Pancreas (tissue), 10 donors: ENCODE results near the gene FARP1. TPM values are rescaled to one million over a fixed set of nuclear protein-coding genes. Genes with fewer than 3 reads are reported as not detected.

Experiments used
- ATAC-seq, 4 donors: fragments of 200-7000 bp; cut with Tn5 transposase; one replicate each; pipeline versions ENCODE4 v1.8.0 to v1.9.1; 2020; ENCODE audit warnings: mild to moderate bottlenecking in 4 of 4, moderate library complexity in 4 of 4
- DNase-seq, 6 donors: peaks; one replicate each; pipeline ENCODE4 v3.0.0-alpha.2; 2020
- FAIRE-seq: peaks from 2 replicates; lab custom pipeline; 2012; peaks lifted over from hg19 to GRCh38; lab: Jason Lieb, UNC
- H3K27ac ChIP-seq, 4 donors: fragments of 200-600 bp; sonication (generic); 1 replicate in 3 of 4; 2 replicates in 1 of 4; pipeline versions ENCODE4 v1.5.0 to v1.8.0; 2020
- H3K27me3 ChIP-seq, 4 donors: fragments of 200-600 bp; one replicate each; pipeline ENCODE4 v1.8.0; 2021
- H3K36me3 ChIP-seq, 3 donors: fragments of 200-600 bp; sonication (generic) in 1 of 3; one replicate each; pipeline versions ENCODE4 v1.5.0 to v1.8.0; 2020 to 2021
- H3K4me1 ChIP-seq, 3 donors: fragments of 200-600 bp; one replicate each; pipeline ENCODE4 v1.8.0; 2021
- H3K4me3 ChIP-seq, 4 donors: fragments of 200-600 bp; sonication (generic) in 2 of 4; one replicate each; pipeline versions ENCODE4 v1.5.0 to v1.8.0; 2020 to 2021
- H3K9me3 ChIP-seq, 4 donors: fragments of 200-600 bp; one replicate each; pipeline ENCODE4 v1.8.0; 2021
- WGBS, 2 donors: extraction: QIAGEN DNeasy Blood & Tissue Kit; methylation state at CpG; one replicate each; pipeline ENCODE4 v1.1.7; 2013; 5-methylcytosine and 5-hydroxymethylcytosine counted together
- intact Hi-C, 3 donors: fragments of 100-400 bp; cut with DNase I; formaldehyde crosslinking; loops; one replicate each; pipeline versions ENCODE4 v1.11.1 to v1.14.2; 2022
- polyA plus RNA-seq, 2 donors: library from polyadenylated mRNA; stranded (reverse); fragments of 200-250 nt; gene quantifications; one replicate each; pipeline ENCODE4 v1.2.3, GENCODE V29; 2013
- total RNA-seq, 6 donors: library from RNA; stranded (reverse); fragmentation: NEBNext Ultra II Directional in 4 of 6; extraction: Animal tissue kit (Norgen Biotek cat#: 25700) in 4 of 6; gene quantifications; one replicate each; pipeline versions ENCODE4 v1.2.1 to v1.2.4, GENCODE V29; 2021 to 2023
- TF ChIP-seq, protein P1 (sequence below), 4 donors: fragments of 200-600 bp; sonication (generic) in 3 of 4; IDR thresholded peaks; one replicate each; pipeline versions ENCODE4 v1.5.0 to v1.8.0; 2021; ENCODE audit warnings: antibody characterized with exemption in 4 of 4
- donor health status: healthy with polysubstance abuse.
- donor health status: DM: no; HTN: no; CAD: no; lungs with moderate emphysema.
- donor health status: DM: no; HTN: no; CAD: no.
- donor health status: control.
- donor health status: control.
- donor health status: Bipolar disorder and iron deficiency.
- donor health status: DM: yes; HTN: yes; CAD: no.
- donor health status: DM: no; HTN: no; CAD: no.
- donor health status: DM: no; HTN: no; CAD: no.
- donor health status: DM: yes; HTN: yes; CAD: no.

The FARP1 gene
- total and polyA plus RNA-seq, 8 donors = 30.8 to 95.1 (median 56.0) TPM

DNA sequence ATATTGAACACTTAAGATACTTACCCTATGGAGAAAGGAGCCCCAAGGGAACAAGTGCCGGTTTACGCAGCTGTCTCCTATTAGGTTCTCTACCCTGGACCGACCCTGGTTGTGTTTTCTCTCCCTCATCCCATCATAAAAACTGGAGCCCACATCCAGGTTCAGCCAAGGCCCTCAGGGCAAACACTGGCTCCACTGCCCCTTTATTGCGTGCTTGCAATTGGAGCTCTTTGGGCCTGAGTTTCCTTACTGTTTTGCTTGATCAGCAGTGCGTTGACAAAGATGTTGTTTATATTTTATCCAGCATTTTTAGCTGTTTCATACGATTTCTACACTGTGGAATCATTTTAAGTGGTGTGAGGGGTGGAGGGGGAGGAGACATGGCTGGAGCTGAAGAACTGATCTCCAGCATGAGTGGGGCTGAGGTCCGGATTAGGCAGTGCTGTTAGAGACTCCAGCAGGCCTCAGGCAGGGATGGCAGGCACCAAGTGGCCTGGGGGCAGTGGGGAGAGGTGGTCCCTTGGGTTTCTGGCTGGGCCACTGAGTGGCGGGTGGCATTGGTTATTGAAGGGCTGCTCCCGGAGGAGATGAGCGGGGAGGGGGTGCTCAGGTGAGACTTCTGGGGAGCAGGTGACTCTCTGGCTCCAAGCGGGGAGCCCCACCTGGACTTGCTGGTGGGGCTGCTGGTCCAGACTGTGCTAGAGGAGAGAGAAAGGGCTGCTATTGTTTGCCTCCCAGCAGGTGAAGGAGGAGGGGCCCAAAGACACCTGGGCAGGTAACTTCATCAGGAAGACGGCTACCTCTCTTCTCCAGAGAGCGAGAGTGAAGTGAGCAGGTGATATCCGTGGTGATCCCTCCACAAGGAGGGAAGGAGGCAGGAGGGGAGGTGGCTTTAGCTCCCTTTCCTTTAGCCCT, 96.5 kb downstream of the FARP1 start:
- Histone ChIP-seq H3K9me3 (no peaks in the 10 kb centered on the region), H3K36me3 (no peaks in the 10 kb centered on the region), H3K27ac (no peak overlapping the region), H3K27me3 (no peaks in the 10 kb centered on the region), H3K4me3 (no peak overlapping the region), H3K4me1 (peaks cover 5 to 10% (median 5%) of the 10 kb centered on the region in 3 donors)
- 87 to 88% methylated on average over 14 of the region's 14 CpGs for WGBS, 2 donors
- DNase-seq (no peak), ATAC-seq (no peak), FAIRE-seq (no peak)
- intact Hi-C loops = no loop called here
- TF ChIP-seq, protein P1, sequence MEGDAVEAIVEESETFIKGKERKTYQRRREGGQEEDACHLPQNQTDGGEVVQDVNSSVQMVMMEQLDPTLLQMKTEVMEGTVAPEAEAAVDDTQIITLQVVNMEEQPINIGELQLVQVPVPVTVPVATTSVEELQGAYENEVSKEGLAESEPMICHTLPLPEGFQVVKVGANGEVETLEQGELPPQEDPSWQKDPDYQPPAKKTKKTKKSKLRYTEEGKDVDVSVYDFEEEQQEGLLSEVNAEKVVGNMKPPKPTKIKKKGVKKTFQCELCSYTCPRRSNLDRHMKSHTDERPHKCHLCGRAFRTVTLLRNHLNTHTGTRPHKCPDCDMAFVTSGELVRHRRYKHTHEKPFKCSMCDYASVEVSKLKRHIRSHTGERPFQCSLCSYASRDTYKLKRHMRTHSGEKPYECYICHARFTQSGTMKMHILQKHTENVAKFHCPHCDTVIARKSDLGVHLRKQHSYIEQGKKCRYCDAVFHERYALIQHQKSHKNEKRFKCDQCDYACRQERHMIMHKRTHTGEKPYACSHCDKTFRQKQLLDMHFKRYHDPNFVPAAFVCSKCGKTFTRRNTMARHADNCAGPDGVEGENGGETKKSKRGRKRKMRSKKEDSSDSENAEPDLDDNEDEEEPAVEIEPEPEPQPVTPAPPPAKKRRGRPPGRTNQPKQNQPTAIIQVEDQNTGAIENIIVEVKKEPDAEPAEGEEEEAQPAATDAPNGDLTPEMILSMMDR (IDR thresholded peaks at IDR 0.05) = no peak

DNA sequence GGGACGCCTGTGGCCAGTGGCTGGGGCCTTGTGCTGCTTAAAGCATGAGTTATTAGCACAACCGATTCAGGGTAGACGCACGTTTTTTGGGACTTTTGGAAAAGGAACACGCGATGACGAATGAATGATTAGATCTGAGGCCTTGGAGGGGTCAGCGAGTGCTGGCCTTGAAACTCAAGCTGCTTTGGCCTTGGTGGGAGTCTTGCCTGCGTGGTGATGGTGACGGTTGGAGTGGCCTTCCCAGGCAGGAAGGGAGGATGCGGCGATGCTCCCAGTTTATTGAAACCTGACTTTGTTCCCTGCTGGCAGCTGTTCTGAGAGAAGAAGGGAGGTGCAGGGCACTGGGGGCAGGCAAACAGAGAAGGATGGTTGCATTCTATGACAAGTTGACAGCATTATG, 97.2 kb downstream of the FARP1 start:
- intact Hi-C loops = no loop called here
- DNase-seq (no peak), FAIRE-seq (no peak), ATAC-seq (no peak)
- TF ChIP-seq, protein P1 (IDR thresholded peaks at IDR 0.05) = no peak
- Histone ChIP-seq H3K4me1 (peaks cover 0 to 8% (median 2%) of the 10 kb centered on the region in 3 donors), H3K9me3 (no peaks in the 10 kb centered on the region), H3K27ac (no peak overlapping the region), H3K4me3 (no peak overlapping the region), H3K27me3 (no peaks in the 10 kb centered on the region), H3K36me3 (no peaks in the 10 kb centered on the region)
- 81 to 82% methylated on average over 12 of the region's 12 CpGs for WGBS, 2 donors

DNA sequence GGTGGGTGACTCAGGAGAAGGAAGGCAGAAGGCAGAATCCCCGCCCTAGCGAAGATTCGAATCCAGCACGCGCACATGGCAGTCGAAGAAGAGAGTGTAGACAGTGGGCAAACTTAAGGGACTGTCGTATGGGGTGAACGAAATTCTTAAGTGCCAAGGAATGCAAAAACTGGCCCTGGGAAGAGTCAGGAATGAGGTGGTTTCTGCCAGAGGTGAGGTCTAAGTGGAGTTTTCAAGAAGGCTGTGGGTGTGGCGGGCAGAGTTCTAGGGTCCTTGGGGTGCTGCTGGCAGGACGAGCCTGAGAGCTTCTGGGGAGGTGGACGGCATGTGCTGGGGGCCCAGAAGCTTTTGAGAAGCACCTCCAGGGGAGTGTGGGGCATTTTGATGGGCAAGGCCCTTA, 98.1 kb downstream of the FARP1 start:
- Histone ChIP-seq H3K4me1 (peaks cover 0 to 10% (median 2%) of the 10 kb centered on the region in 3 donors), H3K27ac (no peak overlapping the region), H3K36me3 (no peaks in the 10 kb centered on the region), H3K4me3 (no peak overlapping the region), H3K27me3 (no peaks in the 10 kb centered on the region), H3K9me3 (no peaks in the 10 kb centered on the region)
- intact Hi-C loops = no loop called here
- ATAC-seq = no peak
- no peak for FAIRE-seq
- no peak for DNase-seq
- 96 to 98% methylated on average over 11 of the region's 11 CpGs for WGBS, 2 donors
- TF ChIP-seq, protein P1 (IDR thresholded peaks at IDR 0.05) = no peak

DNA sequence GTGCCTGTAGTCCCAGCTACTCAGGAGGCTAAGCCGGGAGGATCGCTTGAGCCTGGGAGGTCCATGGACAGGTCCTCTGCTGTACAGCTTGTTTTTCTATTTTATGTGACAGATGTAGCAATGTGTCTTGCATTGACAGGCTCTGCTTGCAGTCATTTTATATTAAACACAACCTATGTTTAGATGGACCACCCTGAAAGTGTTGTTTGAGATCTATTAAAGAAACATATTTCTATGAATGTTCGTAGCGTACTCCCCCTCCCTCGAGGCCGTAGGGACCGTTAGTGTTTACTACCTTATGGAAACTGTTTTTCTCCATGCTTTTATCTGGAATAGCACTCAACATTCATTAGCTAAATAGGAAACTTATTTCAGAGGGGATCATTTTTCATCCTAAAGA, 99.1 kb downstream of the FARP1 start:
- peaks cover 0 to 10% (median 2%) of the 10 kb centered on the region in 3 donors for H3K4me1 ChIP-seq
- intact Hi-C loops = no loop called here
- ATAC-seq = no peak
- H3K36me3 ChIP-seq = no peaks in the 10 kb centered on the region
- TF ChIP-seq, protein P1 (IDR thresholded peaks at IDR 0.05) = no peak
- no peaks in the 10 kb centered on the region for H3K27me3 ChIP-seq
- H3K27ac ChIP-seq = no peak overlapping the region
- FAIRE-seq = no peak
- no peak for DNase-seq
- 95 to 96% methylated on average over 7 of the region's 7 CpGs for WGBS, 2 donors
- no peak overlapping the region for H3K4me3 ChIP-seq
- no peaks in the 10 kb centered on the region for H3K9me3 ChIP-seq

DNA sequence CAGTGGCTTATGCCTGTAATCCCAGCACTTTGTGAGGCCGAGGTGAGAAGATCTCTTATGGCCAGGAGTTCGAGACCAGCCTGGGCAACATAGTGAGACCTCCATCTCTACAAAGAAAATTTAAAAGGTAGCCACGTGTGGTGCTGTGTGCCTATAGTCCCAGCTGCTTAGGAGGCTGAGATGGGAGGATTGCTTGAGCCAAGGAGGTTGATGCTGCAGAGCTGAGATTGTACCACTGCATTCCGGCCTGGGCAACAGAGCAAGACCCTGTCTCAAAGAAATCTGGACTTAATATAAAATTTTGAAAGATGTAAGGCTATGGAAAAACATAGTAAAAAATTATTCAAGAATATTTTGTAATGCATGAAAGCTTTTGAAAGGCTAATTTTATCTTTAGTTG, 99.5 kb downstream of the FARP1 start:
- TF ChIP-seq, protein P1 (IDR thresholded peaks at IDR 0.05) = no peak
- FAIRE-seq (no peak), DNase-seq (no peak), ATAC-seq (no peak)
- Histone ChIP-seq H3K4me3 (no peak overlapping the region), H3K4me1 (peaks cover 0 to 10% (median 2%) of the 10 kb centered on the region in 3 donors), H3K36me3 (no peaks in the 10 kb centered on the region), H3K27ac (no peak overlapping the region), H3K9me3 (no peaks in the 10 kb centered on the region), H3K27me3 (no peaks in the 10 kb centered on the region)
- 94 to 95% methylated on average over 4 of the region's 4 CpGs for WGBS, 2 donors
- intact Hi-C loops = no loop called here
